IPS-20b (cell line): ENCODE data around the gene JAKMIP1.
"Not testable (repeated sequence)": the region's sequence is repeated elsewhere in the genome, so short reads cannot be mapped to it uniquely, and the experiment has no call there.

Experiments
- H3K27ac ChIP-seq: one replicate; pipeline ENCODE4 v1.5.1; 2013; ENCODE audit warnings: low read length
- H3K27me3 ChIP-seq: 2 replicates; pipeline ENCODE4 v1.6.1; 2013; ENCODE audit warnings: mild to moderate bottlenecking, low read length, inconsistent platforms; ENCODE audit not compliant: insufficient read depth
- H3K36me3 ChIP-seq: 2 replicates; pipeline ENCODE4 v1.6.1; 2013; ENCODE audit warnings: low read depth, mild to moderate bottlenecking, inconsistent platforms, low read length, moderate library complexity; ENCODE audit not compliant: insufficient read depth
- H3K4me1 ChIP-seq: 2 replicates; pipeline ENCODE4 v1.6.1; 2013; ENCODE audit warnings: mild to moderate bottlenecking, control low read depth, inconsistent platforms, low read length, moderate library complexity; ENCODE audit not compliant: insufficient read depth
- H3K4me3 ChIP-seq: 2 replicates; pipeline ENCODE4 v1.5.1; 2013; ENCODE audit warnings: mild to moderate bottlenecking, low read length, inconsistent platforms
- H3K9ac ChIP-seq: 2 replicates; pipeline ENCODE4 v1.6.1; 2013; ENCODE audit warnings: low read depth, mild to moderate bottlenecking, inconsistent platforms, low read length, moderate library complexity
- H3K9me3 ChIP-seq: 2 replicates; pipeline ENCODE4 v1.6.1; 2013; ENCODE audit warnings: mild to moderate bottlenecking, low read depth, low read length, inconsistent platforms; ENCODE audit not compliant: insufficient read depth

The JAKMIP1 gene

GRCh38 chr4:6008092-6008551, 192.2 kb downstream of the JAKMIP1 start:
- Histone ChIP-seq H3K27ac (no peak overlapping the region), H3K4me1 (no peaks in the 10 kb centered on the region), H3K27me3 (peaks cover 45% of the 10 kb centered on the region), H3K9me3 (no peaks in the 10 kb centered on the region; the same call in 1 of the 2 replicates), H3K4me3 (no peak overlapping the region), H3K9ac (no peak overlapping the region), H3K36me3 (no peaks in the 10 kb centered on the region)

DNA sequence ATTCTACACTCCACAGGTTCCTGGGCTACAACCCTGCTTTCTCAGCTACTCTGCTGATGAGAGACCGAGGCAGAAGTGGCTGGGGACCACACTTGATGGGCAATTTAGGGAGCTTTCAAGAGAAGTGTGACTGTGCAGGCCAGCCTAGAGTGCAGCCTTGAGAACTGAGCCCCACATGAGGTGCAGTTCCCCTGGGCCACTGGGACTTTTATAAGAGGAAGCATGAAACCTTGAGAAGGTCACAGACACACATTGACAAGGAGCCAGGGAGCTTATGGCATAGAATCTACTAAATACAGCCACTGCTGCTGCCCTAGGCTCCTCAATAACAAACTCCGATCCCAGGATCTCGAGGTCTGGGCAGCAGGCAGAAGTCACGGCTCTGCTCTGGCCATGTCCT, 195.2 kb downstream of the JAKMIP1 start:
- no peak overlapping the region for H3K27ac ChIP-seq
- no peak overlapping the region for H3K9ac ChIP-seq
- H3K4me1 ChIP-seq = no peaks in the 10 kb centered on the region
- peaks cover 45% of the 10 kb centered on the region for H3K27me3 ChIP-seq
- H3K9me3 ChIP-seq = no peaks in the 10 kb centered on the region; the same call in 1 of the 2 replicates
- no peaks in the 10 kb centered on the region for H3K36me3 ChIP-seq
- H3K4me3 ChIP-seq = no peak overlapping the region

- not testable (repeated sequence) for H3K9me3 ChIP-seq, H3K27ac ChIP-seq, H3K4me3 ChIP-seq, H3K36me3 ChIP-seq, H3K4me1 ChIP-seq, H3K9ac ChIP-seq
- peaks cover 38% of the 10 kb centered on the region for H3K27me3 ChIP-seq
Measured at GRCh38 chr4:6003485-6003884, 196.9 kb downstream of the JAKMIP1 start.

DNA sequence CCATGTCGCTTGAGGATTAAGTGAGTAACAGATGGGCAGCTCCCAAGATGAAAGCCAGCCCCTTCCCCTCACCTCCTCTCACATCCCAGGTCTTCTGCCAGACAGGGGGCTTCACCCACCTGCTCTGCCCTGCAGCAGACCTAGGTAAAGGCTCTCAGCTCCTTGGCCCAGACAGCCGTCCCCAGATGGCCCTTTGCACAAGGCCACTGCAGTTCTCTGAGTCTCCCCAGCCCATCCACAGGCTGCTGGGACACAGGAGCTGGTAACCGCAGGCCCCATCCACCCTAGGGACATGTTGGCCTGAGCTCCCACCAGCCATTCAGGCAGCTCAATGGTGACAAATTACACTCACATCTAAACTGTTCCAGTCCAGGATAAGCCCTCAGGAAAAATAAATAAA, 197.4 kb downstream of the JAKMIP1 start:
- Histone ChIP-seq H3K4me1 (no peaks in the 10 kb centered on the region), H3K9me3 (no peaks in the 10 kb centered on the region; the same call in 1 of the 2 replicates), H3K27ac (no peak overlapping the region), H3K27me3 (peaks cover 32% of the 10 kb centered on the region), H3K4me3 (no peak overlapping the region), H3K36me3 (no peaks in the 10 kb centered on the region), H3K9ac (no peak overlapping the region)

DNA sequence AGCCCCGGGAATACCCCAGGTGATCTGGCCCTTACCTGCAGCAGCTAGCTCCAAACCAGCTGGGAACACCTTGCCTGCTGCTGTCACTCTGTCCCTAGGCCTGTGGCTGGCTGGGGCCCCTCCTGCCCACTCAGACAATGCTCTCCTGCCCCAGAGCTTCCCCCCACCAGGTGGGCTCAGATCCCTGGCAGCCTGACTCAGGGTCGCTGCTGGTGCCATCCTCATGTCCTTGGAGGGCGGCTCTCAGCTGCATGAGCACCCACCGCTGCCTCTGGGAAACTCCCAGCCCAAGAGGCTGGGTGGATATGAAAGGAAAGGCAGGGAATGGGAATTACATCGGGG, 197.9 kb downstream of the JAKMIP1 start:
- Histone ChIP-seq H3K4me1 (no peaks in the 10 kb centered on the region), H3K27ac (no peak overlapping the region)

GRCh38 chr4:6001680-6002491, 198.5 kb downstream of the JAKMIP1 start:
- H3K4me1 ChIP-seq = no peaks in the 10 kb centered on the region

More for the DNA sequence above, 197.9 kb downstream of the JAKMIP1 start:
- Histone ChIP-seq H3K4me3 (no peak overlapping the region), H3K27me3 (peaks cover 28% of the 10 kb centered on the region), H3K36me3 (no peaks in the 10 kb centered on the region), H3K9me3 (no peaks in the 10 kb centered on the region; the same call in 1 of the 2 replicates), H3K9ac (no peak overlapping the region)

DNA sequence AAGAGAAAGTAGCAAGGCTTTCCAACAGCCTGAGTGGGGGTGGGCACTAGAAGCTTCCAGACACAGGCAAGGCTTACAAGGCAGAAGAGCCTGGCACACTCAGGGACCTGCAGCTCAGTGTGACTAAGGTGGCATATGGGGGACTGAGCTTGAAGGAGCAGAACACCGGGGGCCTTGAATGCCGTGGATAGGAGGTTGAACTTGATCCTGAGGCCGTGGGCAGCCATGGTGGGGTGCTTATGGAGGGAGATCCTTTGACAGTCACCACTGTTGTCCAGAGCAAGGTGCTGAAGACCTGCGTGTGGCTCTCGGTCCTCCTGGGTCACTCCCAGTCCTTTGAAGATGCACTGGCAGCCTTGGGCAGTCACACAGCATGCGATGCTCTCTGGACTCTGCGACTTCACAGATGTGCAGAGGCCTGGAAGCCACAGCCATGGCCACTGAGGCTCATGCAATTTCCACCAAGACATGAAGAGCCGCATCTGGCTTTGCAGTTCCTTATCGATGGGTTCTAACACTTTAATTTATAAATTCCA, 200.5 kb downstream of the JAKMIP1 start:
- Histone ChIP-seq H3K27ac (no peak overlapping the region), H3K4me1 (no peaks in the 10 kb centered on the region), H3K27me3 (peaks cover 9% of the 10 kb centered on the region; the same call in 1 of the 2 replicates), H3K9ac (no peak overlapping the region), H3K36me3 (no peaks in the 10 kb centered on the region), H3K9me3 (no peaks in the 10 kb centered on the region; the same call in 1 of the 2 replicates), H3K4me3 (no peak overlapping the region)

More at GRCh38 chr4:6001680-6002491, 198.5 kb downstream of the JAKMIP1 start:
- H3K4me3 ChIP-seq = no peak overlapping the region
- H3K36me3 ChIP-seq = no peaks in the 10 kb centered on the region
- peaks cover 22% of the 10 kb centered on the region for H3K27me3 ChIP-seq
- H3K27ac ChIP-seq = no peak overlapping the region
- no peaks in the 10 kb centered on the region; the same call in 1 of the 2 replicates for H3K9me3 ChIP-seq
- no peak overlapping the region for H3K9ac ChIP-seq

- no peaks in the 10 kb centered on the region for H3K4me1 ChIP-seq
- no peaks in the 10 kb centered on the region; the same call in 1 of the 2 replicates for H3K9me3 ChIP-seq
- no peak overlapping the region for H3K9ac ChIP-seq
- no peak overlapping the region for H3K27ac ChIP-seq
- H3K4me3 ChIP-seq = no peak overlapping the region
- no peaks in the 10 kb centered on the region for H3K36me3 ChIP-seq
- H3K27me3 ChIP-seq = peaks cover 9% of the 10 kb centered on the region; the same call in 1 of the 2 replicates
Measured at GRCh38 chr4:5999356-5999755, 201.0 kb downstream of the JAKMIP1 start.

GRCh38 chr4:5998333-5998936, 201.9 kb downstream of the JAKMIP1 start:
- Histone ChIP-seq H3K9ac (no peak overlapping the region), H3K27ac (no peak overlapping the region), H3K4me1 (no peaks in the 10 kb centered on the region)

DNA sequence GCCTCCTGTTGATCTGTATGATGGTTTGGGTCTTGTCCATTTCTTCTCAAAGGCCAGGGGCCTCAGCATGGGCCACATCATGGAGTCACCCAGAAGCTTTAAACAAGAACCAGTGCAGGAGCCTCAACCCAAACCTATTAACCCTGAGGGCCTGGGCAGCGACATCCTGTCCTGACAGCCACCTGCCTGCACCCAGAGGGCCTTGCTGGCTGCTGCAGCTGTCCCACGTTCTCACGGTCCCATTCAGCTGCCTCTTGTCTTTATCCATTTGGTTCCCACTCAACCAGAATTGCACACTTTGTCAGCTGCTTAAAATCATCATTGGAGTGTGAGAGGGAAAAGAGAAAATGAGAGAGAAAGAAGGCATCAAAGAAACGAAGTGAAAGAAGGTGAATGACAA, 203.7 kb downstream of the JAKMIP1 start:
- Histone ChIP-seq H3K9ac (no peak overlapping the region), H3K27ac (no peak overlapping the region), H3K27me3 (peaks cover 9% of the 10 kb centered on the region; the same call in 1 of the 2 replicates), H3K9me3 (no peaks in the 10 kb centered on the region), H3K36me3 (no peaks in the 10 kb centered on the region), H3K4me1 (no peaks in the 10 kb centered on the region), H3K4me3 (no peak overlapping the region)

More at GRCh38 chr4:5998333-5998936, 201.9 kb downstream of the JAKMIP1 start:
- Histone ChIP-seq H3K36me3 (no peaks in the 10 kb centered on the region), H3K27me3 (peaks cover 9% of the 10 kb centered on the region; the same call in 1 of the 2 replicates), H3K9me3 (no peaks in the 10 kb centered on the region), H3K4me3 (no peak overlapping the region)

- no peaks in the 10 kb centered on the region for H3K4me1 ChIP-seq
- H3K27me3 ChIP-seq = peaks cover 9% of the 10 kb centered on the region; the same call in 1 of the 2 replicates
- no peak overlapping the region for H3K9ac ChIP-seq
- H3K4me3 ChIP-seq = no peak overlapping the region
- no peaks in the 10 kb centered on the region for H3K36me3 ChIP-seq
- H3K9me3 ChIP-seq = no peaks in the 10 kb centered on the region
- H3K27ac ChIP-seq = no peak overlapping the region
Measured at GRCh38 chr4:5995901-5996623, 204.3 kb downstream of the JAKMIP1 start.
